ENCODE results near the gene LOC128125822.

The LOC128125822 gene

DNA sequence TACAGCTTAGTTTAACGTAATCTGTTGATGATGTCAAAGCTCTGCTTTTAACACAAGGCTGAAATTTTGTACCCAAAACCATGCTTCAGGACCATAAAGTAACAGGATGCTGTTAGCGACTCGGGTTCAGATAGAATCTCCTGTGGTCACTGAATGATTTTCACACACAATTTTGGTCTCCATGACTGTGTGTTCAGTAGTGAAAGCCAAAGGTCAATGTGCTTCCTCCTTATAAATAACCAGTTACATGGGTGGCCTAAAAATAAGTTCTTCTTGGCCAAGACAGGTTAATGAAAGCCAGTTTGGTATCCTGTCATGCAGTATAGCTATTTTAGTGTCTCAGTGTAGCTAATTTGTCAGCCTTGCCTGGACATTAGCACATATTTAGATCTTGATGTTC, 19.1 kb upstream of the LOC128125822 start:
- Mint-ChIP-seq H3K9me3 (no peaks in the 10 kb centered on the region), H3K27me3 (peaks cover 9% of the 10 kb centered on the region), H3K4me3 (no peak overlapping the region), H3K27ac (no peak overlapping the region), H3K4me1 (no peaks in the 10 kb centered on the region), H3K36me3 (ENCODE audit: low read depth) (no peaks in the 10 kb centered on the region)
- no peak for ATAC-seq (ENCODE audit: low read depth)
- ChIA-PET CTCF (no interaction called here), POLR2A (no interaction called here)
- TF ChIP-seq, protein P1, sequence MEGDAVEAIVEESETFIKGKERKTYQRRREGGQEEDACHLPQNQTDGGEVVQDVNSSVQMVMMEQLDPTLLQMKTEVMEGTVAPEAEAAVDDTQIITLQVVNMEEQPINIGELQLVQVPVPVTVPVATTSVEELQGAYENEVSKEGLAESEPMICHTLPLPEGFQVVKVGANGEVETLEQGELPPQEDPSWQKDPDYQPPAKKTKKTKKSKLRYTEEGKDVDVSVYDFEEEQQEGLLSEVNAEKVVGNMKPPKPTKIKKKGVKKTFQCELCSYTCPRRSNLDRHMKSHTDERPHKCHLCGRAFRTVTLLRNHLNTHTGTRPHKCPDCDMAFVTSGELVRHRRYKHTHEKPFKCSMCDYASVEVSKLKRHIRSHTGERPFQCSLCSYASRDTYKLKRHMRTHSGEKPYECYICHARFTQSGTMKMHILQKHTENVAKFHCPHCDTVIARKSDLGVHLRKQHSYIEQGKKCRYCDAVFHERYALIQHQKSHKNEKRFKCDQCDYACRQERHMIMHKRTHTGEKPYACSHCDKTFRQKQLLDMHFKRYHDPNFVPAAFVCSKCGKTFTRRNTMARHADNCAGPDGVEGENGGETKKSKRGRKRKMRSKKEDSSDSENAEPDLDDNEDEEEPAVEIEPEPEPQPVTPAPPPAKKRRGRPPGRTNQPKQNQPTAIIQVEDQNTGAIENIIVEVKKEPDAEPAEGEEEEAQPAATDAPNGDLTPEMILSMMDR (IDR thresholded peaks at IDR 0.05), result no peak
- DNase-seq, result no peak
- intact Hi-C loops (cut with micrococcal nuclease), result no loop called here

DNA sequence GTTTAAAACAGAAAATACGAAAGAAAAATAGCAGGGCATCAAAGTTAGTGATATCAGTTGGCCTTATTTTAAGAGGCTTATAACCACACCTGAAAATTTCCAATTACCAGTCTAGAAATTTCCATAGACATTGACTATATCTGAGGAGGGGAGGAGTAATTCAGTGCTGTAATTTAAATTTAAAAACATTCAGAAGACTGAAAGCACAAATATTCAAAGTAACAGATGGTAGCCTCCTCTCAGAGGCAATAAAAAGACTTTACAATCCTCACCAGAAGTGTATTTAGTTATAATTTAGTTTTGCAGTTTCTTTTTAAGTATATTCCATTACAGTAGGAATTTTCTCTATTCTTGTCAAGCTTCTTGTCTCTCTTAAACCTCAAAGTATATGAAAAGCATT, 18.4 kb upstream of the LOC128125822 start:
- POLR2A ChIA-PET, result no interaction called here

DNA sequence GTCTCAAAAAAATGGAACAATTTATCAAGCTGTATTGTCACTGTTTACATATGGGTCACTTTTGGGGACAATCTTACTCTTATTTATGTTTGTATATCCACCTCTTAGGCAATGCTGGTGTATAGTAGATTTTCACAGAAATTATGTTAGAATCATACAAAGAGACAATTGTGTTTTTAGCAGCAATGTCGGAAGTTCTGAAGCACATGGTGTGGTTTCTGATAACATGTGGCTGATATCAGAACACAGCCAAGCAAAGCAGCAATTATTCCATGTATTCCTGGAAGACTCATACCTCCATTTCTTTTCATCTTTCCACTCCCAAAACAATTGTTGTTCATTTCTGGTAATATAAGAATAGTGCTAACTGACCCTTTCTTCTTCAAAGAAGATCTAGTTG, 17.5 kb upstream of the LOC128125822 start:
- Mint-ChIP-seq H3K4me3 (no peak overlapping the region), H3K36me3 (ENCODE audit: low read depth) (no peaks in the 10 kb centered on the region), H3K9me3 (no peaks in the 10 kb centered on the region), H3K27me3 (peaks cover 14% of the 10 kb centered on the region), H3K27ac (no peak overlapping the region), H3K4me1 (no peaks in the 10 kb centered on the region)
- ATAC-seq (ENCODE audit: low read depth), result no peak
- TF ChIP-seq, protein P1 (IDR thresholded peaks at IDR 0.05), result no peak
- ChIA-PET CTCF (no interaction called here), POLR2A (no interaction called here)
- intact Hi-C loops (cut with micrococcal nuclease), result no loop called here
- DNase-seq, result no peak

More for the DNA sequence above, 18.4 kb upstream of the LOC128125822 start:
- H3K9me3 Mint-ChIP-seq, result no peaks in the 10 kb centered on the region
- TF ChIP-seq, protein P1 (IDR thresholded peaks at IDR 0.05), result no peak
- DNase-seq (no peak), ATAC-seq (ENCODE audit: low read depth) (no peak)
- no peak overlapping the region for H3K27ac Mint-ChIP-seq
- H3K27me3 Mint-ChIP-seq, result peaks cover 12% of the 10 kb centered on the region
- no peaks in the 10 kb centered on the region for H3K36me3 Mint-ChIP-seq (ENCODE audit: low read depth)
- H3K4me1 Mint-ChIP-seq, result no peaks in the 10 kb centered on the region
- CTCF ChIA-PET, result no interaction called here
- intact Hi-C loops (cut with micrococcal nuclease), result no loop called here
- H3K4me3 Mint-ChIP-seq, result no peak overlapping the region

DNA sequence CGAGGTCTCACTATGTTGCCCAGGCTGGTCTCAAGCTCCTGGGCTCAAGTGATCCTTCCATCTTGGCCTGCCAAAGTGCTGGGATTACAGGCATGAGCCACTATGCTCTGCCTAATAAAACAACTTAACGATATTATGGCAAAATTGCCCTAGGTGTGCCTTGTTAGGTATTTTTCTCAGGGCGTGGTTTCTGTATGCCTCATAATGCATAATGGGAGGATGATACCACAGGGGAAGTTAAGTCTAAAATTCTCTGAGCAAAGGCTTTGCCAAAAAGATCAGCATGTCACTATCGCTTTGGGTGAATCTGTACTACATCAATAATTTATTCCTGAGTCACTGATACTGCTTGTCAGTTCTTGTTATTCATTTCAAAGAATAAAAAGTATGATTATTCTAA, 15.9 kb upstream of the LOC128125822 start:
- intact Hi-C loops (cut with micrococcal nuclease), result no loop called here
- TF ChIP-seq, protein P1 (IDR thresholded peaks at IDR 0.05), result no peak
- CTCF ChIA-PET, result no interaction called here
- H3K27me3 Mint-ChIP-seq, result peaks cover 16% of the 10 kb centered on the region
- no peak for ATAC-seq (ENCODE audit: low read depth)
- H3K4me3 Mint-ChIP-seq, result no peak overlapping the region
- no peaks in the 10 kb centered on the region for H3K4me1 Mint-ChIP-seq
- H3K27ac Mint-ChIP-seq, result no peak overlapping the region
- no peaks in the 10 kb centered on the region for H3K9me3 Mint-ChIP-seq
- DNase-seq, result no peak
- POLR2A ChIA-PET, result no interaction called here
- no peaks in the 10 kb centered on the region for H3K36me3 Mint-ChIP-seq (ENCODE audit: low read depth)

DNA sequence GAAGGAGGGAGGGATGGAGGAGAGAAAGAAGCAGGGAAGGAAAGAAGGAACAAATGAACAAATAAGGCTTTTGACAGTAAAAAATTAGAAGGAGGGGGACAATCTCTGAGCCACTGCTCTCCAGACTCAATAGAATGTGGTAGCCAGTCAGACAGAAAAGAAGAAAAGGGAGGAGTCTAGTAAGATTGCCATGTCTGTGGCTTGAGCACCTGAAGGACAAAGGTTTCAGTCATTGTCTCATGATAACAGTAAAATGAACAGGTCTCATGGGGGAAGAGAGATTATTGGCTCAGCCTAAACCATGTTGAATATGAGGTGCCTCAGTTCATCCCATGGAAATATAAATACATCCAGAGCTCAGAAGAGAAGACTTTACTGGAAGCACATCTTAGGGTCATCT, 14.0 kb upstream of the LOC128125822 start:
- Mint-ChIP-seq H3K9me3 (no peaks in the 10 kb centered on the region), H3K4me1 (no peaks in the 10 kb centered on the region), H3K4me3 (no peak overlapping the region), H3K36me3 (ENCODE audit: low read depth) (no peaks in the 10 kb centered on the region), H3K27me3 (peaks cover 16% of the 10 kb centered on the region), H3K27ac (no peak overlapping the region)
- POLR2A ChIA-PET, result no interaction called here
- CTCF ChIA-PET, result no interaction called here
- DNase-seq (no peak), ATAC-seq (ENCODE audit: low read depth) (no peak)
- TF ChIP-seq, protein P1 (IDR thresholded peaks at IDR 0.05), result no peak
- intact Hi-C loops (cut with micrococcal nuclease), result no loop called here
